Measurements from ENCODE around the gene WDR82.

The WDR82 gene

DNA sequence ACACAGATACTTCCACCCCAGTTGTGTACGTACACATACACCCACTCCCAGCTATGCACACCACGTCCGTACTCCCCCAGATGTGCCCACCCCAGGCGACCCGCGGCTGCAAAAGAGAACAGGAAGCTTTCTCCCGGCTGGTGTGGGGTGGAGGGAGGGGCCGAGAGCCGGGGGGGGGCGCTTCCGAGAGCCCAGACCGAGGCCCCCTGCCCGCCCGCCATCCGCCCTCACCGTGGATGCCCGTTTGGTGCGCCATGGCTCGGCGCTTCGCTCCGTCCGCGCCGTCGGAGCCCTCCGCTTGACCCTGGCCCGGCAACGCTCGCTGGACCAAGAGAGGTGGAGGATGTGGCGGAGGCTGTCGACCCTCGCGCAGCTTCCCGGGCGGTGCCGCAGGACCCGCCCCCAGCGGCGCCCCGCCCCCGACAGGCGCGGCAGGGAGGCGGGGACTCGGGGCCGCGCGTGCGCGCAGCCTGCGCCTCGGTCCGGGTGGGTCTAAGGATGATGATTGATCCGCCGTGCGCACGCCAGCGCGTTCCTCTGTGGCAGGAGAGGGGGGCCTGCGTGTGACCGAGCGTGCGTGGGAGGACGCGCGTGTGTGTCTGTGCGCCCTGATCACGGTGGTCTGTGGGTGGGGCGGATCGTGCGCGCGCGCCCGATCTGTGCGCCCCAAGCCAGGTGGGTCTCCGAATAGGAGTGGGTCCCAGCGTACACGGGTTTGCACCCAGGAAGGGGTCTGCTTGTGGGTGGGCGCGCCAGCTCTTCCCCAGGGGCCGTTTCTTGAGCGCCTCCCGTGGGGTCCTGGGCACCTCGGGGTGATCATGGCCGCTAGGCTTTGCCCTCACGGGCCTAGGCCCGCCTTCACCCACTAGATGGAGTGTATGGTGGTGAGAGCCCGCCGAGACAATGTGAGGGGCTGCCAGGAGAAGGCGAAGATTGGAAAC, 39.4 kb downstream of the WDR82 start, which contains the start of gene TWF2:
Gene TWF2 (minus strand): TSS at position 398 of the 941 bp plus-strand sequence. CDS start 142 bp downstream, at position 256.
- peak; percentile 73 to 74 for DNase-seq (ENCODE audit: low read depth in 2 of 2)

DNA sequence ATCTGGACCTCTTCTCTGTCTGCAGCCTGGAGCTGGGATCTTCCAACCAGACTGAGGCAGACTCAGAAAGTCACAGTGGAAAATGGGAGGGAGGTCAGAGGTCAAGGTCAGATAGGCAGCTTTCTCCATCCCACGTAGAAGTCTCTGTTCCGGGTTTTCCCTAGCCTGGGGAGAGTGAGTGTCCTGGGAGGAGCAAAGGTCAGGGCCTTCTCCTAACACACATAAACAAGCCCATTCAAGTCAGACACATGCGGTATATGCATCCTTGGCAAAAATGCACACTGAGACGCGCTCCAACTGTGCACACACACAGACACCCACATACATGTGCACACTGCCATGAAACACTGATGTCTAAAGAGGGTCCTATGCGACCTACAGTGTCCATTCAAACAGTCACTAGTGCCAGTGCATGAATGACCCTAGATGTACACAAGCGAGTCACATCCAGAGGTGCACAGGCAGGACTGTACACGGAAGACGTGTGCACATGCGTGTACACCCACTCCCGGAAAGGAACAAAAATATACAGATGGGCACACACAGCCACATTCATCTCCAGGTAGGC, 40.2 kb downstream of the WDR82 start:
- no peak for DNase-seq (ENCODE audit: low read depth in 2 of 2)

DNA sequence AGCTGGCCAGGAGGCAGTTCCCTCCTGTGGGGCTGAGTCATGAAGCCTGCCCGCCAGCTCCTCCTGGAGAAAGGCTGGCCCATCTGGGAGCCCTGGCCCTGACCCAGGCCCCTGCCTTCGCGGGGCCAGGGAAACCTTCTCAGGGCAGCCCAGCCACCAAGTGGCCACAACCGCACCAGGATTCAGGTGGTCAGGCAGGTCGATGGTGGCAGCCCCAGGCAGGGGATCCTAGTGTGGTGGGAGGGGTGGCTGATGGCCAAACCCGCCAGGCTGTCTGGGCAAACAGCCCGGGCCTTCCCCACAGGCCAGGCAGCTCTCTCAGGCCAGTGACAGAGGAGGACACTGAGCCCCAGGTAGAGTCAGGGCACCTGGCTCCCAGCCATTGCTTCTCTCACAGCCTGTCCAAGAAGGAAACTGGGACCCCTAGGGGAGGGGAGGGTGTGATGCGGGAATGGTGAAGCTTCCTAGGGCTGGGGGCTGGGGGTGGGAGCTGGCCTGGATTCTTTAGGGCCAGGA, 40.7 kb downstream of the WDR82 start:
- no peak for DNase-seq (ENCODE audit: low read depth in 2 of 2)

DNA sequence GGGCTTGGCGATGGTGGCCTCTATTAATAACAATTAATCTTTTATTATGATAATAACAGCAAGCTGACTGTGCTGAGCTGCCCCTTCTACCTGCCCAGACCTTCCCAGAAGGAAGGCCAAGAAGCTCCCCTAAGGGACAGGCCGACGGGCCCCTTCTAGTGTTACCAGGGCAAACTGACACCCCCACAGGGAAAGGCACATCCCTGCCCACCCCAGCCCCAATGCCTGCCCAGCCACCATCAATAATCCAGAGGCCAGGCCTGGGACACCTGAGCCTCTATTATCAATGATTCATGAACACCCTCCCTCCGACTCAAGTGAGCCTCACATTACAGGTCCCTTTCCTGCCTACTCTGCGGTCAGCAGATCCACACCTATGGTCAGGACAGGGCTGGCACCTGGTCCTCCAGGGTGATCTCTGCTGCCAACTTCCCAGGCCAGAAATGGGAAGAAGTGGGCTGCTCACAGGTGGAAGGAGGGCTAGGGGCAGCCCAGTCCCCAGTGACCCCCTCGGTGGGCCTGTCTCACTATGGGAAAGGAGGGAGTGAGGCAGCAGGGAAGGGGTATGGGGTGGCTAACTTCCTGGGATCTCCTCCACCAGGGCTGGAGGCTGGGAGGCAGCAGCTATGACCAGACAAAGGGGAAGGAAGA, 41.3 kb downstream of the WDR82 start:
- no peak for DNase-seq (ENCODE audit: low read depth in 2 of 2)

DNA sequence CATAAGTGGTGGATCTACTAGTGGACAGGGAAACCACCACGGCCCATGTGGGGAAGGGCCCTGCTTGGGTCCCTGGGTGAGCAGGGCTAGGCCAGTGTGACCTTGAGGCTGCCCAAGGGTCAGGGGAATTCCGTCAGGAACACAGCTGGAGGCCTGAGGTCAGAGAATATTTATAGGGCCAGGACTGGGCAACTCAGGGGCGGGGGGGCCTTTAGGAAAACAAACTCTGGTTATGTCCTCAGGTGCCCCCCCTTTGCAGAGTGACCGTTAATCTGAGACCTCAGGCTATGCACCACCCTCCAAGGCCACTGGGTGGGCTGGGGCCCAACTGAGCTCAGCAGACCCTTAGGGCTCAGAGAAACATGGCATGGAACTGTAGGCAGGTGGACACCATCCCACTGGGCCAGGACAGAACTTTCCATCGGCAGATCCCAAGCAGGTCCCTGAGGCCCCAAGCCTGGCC, 42.0 kb downstream of the WDR82 start:
- DNase-seq (ENCODE audit: low read depth in 2 of 2) = no peak

DNA sequence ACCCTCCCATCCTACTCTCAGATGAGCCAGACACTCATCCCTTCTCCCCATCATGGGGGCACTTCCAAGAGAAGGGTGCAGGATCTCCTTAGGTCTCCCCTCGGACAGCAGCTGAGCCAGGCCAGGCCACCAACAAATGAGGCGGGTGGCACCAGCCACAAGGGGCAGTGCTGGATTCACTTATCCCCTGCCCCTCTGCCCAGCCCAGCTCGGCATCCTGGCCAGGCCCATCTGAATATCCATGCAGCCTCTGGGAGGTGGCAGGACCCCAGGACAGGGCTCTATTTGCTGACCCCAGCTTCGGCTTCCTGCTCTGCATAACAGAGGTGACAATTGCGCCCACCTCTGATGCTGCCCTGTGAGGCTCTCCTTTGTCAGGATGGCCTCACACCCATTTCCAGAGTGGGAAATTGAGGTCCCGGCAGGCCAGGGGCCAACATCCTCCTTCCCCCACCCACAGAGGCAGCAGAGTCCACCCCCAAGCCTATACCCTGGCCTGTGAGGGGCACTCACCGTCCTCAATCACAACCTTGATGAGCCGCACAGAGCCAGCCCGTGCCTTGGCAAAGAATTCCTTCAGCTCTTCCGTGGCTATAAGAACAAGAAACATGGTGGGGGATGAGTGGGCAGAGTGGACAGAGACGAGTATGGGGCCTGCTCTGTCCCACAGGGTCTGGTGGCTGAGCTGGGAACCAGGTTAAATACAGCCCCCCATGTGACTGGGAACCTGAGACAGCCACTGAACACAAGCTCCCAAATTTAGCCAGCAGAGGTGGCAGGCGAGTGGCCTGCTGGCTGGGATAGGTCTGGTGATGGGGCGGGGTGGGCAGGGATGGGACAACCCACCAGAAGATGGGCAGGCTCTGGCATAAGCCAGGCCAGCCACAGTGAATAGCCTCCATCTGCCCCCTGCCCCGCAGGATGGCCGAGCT, 43.7 kb downstream of the WDR82 start:
- no peak for DNase-seq (ENCODE audit: low read depth in 2 of 2)

DNA sequence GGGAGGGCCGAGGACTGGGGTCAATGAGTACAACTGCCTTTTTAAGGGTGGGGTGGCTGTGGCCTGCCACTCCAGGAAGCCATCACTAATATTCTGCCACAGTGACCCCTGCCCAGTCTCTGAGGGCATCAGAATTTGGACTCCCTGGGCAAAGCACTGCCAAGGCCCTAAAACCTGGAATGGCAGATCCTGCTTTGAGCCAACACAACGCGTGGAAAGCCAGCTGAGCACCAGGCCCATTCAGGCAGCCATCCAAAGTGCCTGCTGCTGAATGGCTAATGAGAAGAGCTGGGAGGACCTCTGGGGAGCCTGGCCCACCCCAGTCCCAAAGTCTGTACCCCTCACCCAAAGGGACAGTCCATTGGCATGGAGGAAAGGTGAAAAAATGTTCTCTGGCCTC, 44.5 kb downstream of the WDR82 start:
- no peak for DNase-seq (ENCODE audit: low read depth in 2 of 2)

DNA sequence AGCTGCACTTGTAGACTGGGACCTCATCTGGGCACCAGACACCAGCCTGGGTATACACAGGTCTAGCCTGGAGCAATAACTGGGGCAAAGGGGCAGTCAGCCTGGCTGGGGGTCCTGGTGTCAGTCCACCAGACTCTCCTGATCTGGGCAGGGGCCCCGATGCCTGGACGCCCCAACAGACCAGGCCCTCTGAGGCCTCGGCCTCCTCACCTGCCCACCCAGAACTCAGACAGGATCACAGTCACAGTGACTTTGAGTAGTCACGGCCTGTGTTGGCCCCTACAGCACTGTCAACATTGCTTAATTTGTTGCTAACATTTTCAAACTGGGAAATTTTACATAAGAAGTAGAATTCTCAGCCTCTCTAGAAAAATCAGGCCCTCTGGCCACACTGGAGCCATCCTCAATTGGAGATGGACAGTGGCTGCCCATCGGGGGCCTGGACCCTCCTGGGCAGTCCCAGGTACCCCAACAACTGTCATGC, 45.3 kb downstream of the WDR82 start:
- DNase-seq (ENCODE audit: low read depth in 2 of 2) = no peak

DNA sequence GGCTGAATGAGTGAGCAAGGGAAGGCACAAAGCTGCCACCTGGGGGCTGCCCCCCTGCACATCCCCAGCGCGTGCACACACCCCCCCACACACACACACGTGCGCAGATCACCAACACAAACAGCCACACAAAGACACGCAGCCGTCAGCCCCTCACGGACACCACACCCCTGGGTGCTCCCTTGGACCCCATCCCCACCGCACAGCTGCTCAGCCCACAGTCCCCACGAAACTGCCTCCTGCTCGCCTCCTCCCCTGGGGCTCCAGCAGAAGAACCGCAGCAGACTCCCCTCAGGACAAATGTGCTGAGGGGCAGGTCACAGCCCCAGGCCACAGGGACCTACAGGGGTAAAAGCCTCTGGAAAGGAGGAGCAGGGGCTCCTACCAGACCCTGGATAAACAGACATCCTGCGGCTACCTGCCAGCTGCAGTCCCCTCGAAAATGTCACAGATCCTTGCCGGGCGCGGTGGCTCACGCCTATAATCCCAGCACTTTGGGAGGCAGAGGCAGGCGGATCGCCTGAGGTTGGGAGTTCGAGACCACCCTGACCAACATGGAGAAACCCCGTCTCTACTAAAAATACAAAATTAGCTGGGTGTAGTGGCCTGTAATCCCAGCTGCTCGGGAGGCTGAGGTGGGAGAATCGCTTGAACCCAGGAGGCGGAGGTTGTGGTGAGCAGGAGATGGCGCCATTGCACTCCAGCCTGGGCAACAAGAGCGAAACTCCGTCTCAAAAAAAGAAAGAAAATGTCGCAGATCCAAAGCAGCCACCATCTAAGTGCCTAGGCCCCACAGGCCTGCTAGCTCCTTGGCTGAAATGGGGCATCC, 46.0 kb downstream of the WDR82 start:
- no peak for DNase-seq (ENCODE audit: low read depth in 2 of 2)

DNA sequence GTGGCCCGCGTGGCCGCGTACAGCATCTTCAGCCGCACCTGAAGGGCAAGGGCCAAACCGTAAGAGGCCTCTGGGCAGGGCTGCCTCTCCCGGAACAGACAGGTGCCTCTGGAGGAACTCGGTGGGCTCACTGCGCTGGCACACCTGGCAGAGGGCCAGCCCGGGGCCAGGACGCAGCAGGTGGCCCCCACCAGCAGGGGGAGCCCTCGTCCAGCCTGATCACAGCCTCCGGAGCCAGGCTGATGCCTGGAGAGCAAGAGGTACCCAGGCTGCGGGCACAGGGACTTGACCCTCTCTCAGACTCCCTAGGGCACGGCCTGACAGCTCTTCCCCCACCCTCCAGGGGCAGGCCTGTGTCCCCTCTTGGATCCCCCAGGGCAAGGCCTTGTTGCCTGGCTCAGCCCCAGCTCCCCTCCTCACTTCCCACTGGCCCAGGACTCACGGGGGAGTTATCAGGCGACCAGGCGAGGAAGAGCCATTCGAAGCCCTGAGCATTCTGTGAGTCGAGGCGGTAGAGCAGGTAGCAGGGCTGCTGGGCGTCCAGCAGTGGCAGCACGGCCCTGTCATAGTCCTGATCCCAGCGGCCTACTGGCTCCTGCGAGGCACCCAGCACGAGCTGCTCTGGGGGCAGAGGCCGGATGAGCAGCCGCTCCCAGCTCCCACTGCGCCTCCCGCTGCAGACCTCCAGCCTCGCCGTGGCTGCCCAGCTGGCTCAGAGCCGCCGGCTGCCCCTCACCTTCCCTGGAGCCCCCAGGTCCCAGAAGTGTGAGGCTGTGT, 46.8 kb downstream of the WDR82 start:
- DNase-seq (ENCODE audit: low read depth in 2 of 2) = peak; percentile 75 to 86

DNA sequence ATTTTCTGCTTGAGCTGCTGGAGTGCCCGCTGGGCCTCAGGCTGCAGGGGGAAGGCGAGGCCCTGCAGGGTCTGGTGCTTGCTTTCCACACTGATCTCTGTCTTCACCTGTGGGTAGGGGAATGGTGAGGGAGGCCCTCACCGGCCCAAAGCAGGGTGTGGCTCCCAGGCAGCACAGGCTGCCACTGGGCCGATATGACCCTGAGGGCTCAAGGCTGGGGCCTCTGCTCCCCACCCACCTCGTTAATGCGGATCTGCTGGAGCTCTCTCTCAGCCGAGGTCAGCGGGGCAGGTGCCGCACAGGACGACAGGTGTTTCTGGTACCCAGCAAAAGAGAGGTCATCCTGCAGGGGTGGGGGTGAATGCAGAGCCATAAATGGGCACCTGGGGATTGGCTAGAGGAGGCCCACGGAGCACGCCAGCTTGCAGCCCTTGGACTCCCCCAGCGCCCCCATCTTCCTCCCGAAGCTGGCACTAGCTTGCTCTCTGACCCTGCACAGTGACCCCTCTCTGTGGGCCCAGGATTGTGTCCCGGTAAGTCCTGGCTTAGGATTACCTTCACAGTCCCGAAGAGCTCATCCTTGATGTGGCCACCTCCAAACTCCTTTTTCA, 47.5 kb downstream of the WDR82 start:
- no peak for DNase-seq (ENCODE audit: low read depth in 2 of 2)

DNA sequence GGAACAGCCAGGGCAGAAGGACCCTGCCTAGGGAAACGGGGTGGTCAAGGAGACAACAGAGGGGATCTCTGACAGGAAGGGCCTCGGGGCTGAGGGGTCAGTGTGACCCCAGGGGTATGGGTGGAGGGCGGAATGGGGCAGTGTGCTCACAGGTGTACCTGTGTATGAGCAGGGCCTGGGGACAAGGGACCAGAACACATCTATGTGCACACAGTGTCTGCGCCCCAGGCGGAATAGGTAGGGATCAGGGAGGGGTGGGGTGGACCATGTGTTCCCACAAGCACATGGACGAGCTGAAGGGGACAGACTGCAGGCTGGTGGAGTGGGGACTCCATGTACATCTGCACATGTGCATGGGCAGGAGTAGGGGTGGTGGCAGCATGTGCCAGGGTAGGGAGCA, 48.0 kb downstream of the WDR82 start:
- no peak for DNase-seq (ENCODE audit: low read depth in 2 of 2)

DNA sequence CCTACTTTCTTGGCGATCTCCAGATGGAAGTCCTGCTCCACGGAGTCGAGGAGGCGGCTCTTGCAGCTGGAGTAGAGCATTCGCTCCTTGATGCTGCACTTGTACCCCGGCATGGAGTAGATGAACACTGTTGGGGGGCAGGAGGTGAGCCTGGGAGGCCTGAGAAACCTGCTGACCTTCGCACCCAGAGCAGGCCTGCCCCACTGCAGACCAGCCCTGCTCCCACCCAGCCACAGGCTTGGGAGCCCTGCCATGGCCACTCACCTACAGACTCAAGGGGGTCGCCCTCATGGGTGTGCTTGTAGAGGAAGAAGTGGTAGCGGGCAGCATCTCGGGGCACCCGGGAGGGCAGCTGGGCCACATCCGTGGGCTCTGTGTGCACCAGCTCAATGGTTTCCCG, 48.8 kb downstream of the WDR82 start:
- DNase-seq (ENCODE audit: low read depth in 2 of 2) = no peak

DNA sequence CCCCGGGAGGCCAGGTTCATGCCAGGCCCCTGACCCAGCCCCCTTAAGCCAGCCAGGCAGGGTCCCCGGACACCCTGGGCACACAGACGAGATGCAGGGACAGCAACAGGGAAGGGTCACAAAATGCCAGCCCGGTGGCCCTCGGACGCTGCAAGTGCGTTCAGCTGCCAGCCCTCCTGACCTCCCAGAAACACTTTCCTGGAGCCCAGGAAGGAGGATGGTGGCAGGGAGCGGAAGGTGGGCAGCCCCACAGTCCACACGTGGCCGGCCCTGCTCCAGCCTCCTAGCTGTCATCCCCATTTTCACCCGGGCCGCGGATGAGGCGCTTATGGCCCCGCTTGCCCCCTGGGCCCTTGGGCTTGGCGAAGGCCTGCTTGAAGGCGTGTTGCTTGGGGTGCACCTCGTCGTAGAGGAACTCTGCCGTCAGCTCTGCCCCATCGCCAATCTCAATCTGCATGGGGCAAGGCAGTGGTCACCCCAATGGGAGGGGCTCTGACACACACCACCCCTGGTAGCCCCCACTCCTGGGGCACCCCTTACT, 49.6 kb downstream of the WDR82 start:
- no peak for DNase-seq (ENCODE audit: low read depth in 2 of 2)

DNA sequence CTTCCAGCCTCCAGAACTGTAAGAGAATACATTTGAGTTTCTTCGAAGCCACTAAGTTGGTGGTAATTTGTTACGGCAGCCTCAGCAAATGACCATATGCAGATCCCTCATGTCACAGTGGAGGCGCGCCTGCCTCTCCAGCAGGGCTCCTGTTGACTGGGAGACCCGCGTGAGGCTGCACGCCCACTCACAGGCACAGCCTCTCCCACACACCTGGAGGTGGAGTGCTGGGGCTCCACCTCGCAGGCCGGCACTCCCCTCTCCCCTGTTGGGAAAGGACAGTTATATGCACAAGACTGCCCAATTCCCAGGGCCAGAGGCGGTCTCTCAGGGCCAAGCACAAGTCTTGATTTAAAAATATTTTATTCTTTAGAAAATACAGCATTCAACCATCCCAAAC, 50.2 kb downstream of the WDR82 start:
- no peak for DNase-seq (ENCODE audit: low read depth in 2 of 2)

DNA sequence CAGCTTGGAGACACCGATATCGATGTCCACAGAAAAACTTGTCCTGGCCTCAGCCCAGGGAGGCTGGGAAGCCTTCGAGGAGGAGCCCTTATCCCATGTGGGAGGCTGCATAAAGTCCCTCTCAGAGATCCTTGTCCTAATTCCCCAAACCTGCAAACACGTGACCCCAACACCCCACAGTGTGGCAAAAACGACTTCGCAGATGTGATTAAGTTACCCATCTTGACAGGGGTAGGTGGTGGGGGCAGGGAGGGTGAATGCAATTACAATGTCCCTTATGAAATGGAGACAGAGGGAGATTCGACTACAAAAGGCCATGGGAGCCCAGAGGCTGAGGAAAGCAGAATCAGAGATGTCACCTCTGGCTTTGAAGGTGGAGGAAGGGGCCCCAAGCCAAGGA, 50.7 kb downstream of the WDR82 start:
- no peak for DNase-seq (ENCODE audit: low read depth in 2 of 2)

DNA sequence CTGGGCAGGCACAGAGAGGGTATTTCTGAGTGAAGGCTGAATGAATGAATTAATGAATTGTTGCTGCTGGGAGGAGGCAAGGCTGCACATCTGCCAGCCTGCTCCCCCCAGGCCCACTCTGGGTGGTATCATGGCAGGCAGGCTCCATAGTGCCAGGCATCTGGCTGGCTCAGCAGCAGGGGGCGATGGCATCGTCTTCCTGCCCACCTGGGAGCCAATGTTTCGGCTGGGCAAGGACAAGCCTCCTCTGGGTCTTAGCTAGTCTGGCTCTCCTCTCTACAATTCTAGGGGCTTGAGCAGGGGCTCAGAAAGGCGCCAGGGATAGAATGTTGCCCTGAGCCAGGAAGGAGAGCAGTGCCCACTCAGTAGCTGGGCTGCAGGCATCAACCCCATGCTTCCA, 51.3 kb downstream of the WDR82 start:
- DNase-seq (ENCODE audit: low read depth in 2 of 2) = no peak

DNA sequence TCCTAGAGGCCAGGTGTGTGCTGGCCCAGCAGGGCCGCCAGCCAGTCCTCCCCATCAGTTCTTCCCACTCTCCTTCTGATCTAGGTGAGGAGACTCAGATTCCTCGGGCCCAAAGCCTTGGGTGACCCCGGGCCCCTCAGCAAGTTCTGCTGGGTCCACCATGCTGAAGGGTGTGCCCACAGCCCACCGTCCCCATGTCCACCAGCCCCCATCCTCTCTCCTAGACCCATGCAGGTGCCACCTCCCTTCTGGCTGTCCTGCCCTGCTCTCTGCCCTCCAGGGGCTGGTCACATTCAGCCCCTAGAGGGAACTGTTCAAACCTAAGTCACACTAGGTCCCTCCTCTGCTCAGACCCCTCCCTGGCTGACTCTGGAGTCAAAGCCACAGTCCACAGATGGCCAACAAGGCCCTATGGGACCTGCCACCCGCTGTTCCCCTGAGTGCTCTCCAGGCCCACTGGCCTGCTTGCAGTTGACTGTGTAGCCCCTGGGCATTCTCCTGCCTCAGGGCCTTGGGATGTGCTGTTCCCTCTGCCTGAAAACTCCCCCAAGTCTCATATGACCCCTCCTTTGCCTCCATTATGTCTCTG, 52.1 kb downstream of the WDR82 start:
- DNase-seq (ENCODE audit: low read depth in 2 of 2) = no peak

Measured in stimulated activated CD4-positive, alpha-beta T cell treated with anti-CD3 and anti-CD28 coated beads, Interleukin-12 subunit alpha, Interleukin-12 subunit beta, amount 100 ng/mL, for 24 hours (primary cell).